OCI-LY7 (cell line): ENCODE data around the gene ARL3. TPM values are rescaled to one million over a fixed set of nuclear protein-coding genes. Genes with fewer than 3 reads are reported as not detected.

Experiments
- BruUV-seq: library from RNA; stranded (reverse); fragments of 400-500 nt; replicated peaks from 2 replicates; lab custom pipeline; 2021; lab: Mats Ljungman, UMichigan
- CTCF ChIA-PET: fragments of 300-600 bp; sonication (Branson Sonifier 250); formaldehyde crosslinking; loops from one replicate; lab custom pipeline; 2022; ENCODE audit warnings: antibody characterized with exemption; ENCODE audit not compliant: unreplicated experiment; lab: Charles Lee
- POLR2A ChIA-PET: fragments of 300-600 bp; sonication (Branson Sonifier 250); formaldehyde crosslinking; loops from one replicate; lab custom pipeline; 2022; ENCODE audit warnings: antibody characterized with exemption; lab: Charles Lee
- DNase-seq: peaks from one replicate; pipeline ENCODE4 v3.0.0-alpha.2; 2015; ENCODE audit warnings: low spot score
- H2AFZ ChIP-seq: fragments of 200-600 bp; sonication (generic), shearing (Covaris generic); 2 replicates; pipeline ENCODE4 v1.6.1; 2014; ENCODE audit warnings: mild to moderate bottlenecking, antibody characterized with exemption, low read length, moderate library complexity
- H3K27ac ChIP-seq: fragments of 200-600 bp; sonication (generic); 2 replicates; pipeline ENCODE4 v1.5.1; 2014; ENCODE audit warnings: mixed run types, low read depth, mild to moderate bottlenecking, moderate library complexity, low read length, inconsistent platforms; ENCODE audit not compliant: poor library complexity, severe bottlenecking
- H3K36me3 ChIP-seq: fragments of 200-600 bp; sonication (generic); 2 replicates; pipeline ENCODE4 v1.6.1; 2014; ENCODE audit warnings: mild to moderate bottlenecking, antibody characterized with exemption, low read length, moderate library complexity, mixed read lengths; ENCODE audit not compliant: insufficient read depth
- H3K4me1 ChIP-seq: fragments of 200-600 bp; sonication (generic); 2 replicates; pipeline ENCODE4 v1.5.1; 2014; ENCODE audit warnings: mild to moderate bottlenecking, low read length; ENCODE audit not compliant: insufficient read depth, poor library complexity, severe bottlenecking
- H3K4me2 ChIP-seq: fragments of 200-600 bp; sonication (generic); 2 replicates; pipeline ENCODE4 v1.6.1; 2014; ENCODE audit warnings: mild to moderate bottlenecking, low read length
- H3K4me3 ChIP-seq: fragments of 200-600 bp; sonication (generic); 2 replicates; pipeline ENCODE4 v1.5.1; 2014; ENCODE audit warnings: mild to moderate bottlenecking, low read depth, low read length; ENCODE audit not compliant: poor library complexity, severe bottlenecking
- H3K79me2 ChIP-seq: fragments of 200-600 bp; sonication (generic); 2 replicates; pipeline ENCODE4 v1.6.1; 2016; ENCODE audit warnings: low read depth, mild to moderate bottlenecking, low read length, moderate library complexity, mixed read lengths; ENCODE audit not compliant: insufficient read depth
- H3K9me2 ChIP-seq: fragments of 200-600 bp; sonication (generic); 2 replicates; pipeline ENCODE4 v1.6.1; 2016; ENCODE audit warnings: mild to moderate bottlenecking, low read length, mixed read lengths; ENCODE audit not compliant: insufficient read depth
- H3K9me3 ChIP-seq: fragments of 200-600 bp; sonication (generic); 2 replicates; pipeline ENCODE4 v1.6.1; 2014; ENCODE audit warnings: mild to moderate bottlenecking, mixed run types, low read length, mixed read lengths
- H4K20me1 ChIP-seq: fragments of 200-600 bp; sonication (generic); 2 replicates; pipeline ENCODE4 v1.6.1; 2014; ENCODE audit warnings: mild to moderate bottlenecking, antibody characterized with exemption, low read length, moderate library complexity, mixed read lengths; ENCODE audit not compliant: insufficient read depth
- CTCF ChIP-seq: fragments of 200-600 bp; sonication (generic); conservative IDR thresholded peaks from 2 replicates; pipeline ENCODE4 v1.5.1; 2014; ENCODE audit warnings: mild to moderate bottlenecking, antibody characterized with exemption, low read length, moderate library complexity, mixed read lengths
- EZH2phosphoT487 ChIP-seq: fragments of 200-600 bp; sonication (generic); IDR thresholded peaks from 2 replicates; pipeline ENCODE4 v1.6.1; 2018; ENCODE audit warnings: low read depth, borderline replicate concordance, mild to moderate bottlenecking, mixed run types, antibody characterized with exemption, low read length, moderate library complexity, mixed read lengths
- intact Hi-C: fragments of 100-400 bp; cut with micrococcal nuclease; formaldehyde crosslinking; loops from one replicate; pipeline ENCODE4 v1.10.0; 2022; ENCODE audit not compliant: unreplicated experiment
- total RNA-seq, 2 experiments: library from RNA; depleted of rRNA in 1 of 2; stranded (reverse); fragments of >200 nt in 1 of 2; shearing (Covaris generic) in 1 of 2; gene quantifications; 2 replicates each; pipeline ENCODE4 v1.2.3, GENCODE V29; 2014 to 2022

ARL3 gene
- total RNA-seq, 2 experiments from 2014 or later: 7.3 to 11.7 TPM

GRCh38 chr10:102651455-102652169, 62.6 kb downstream of the ARL3 start:
- H3K79me2 ChIP-seq: peaks cover 80% of the 10 kb centered on the region
- TF ChIP-seq CTCF: no peak
- TF ChIP-seq EZH2phosphoT487: no peak
- H3K36me3 ChIP-seq: peaks cover 67% of the 10 kb centered on the region
- DNase-seq: no peak
- intact Hi-C loops: loop anchor here (1.0 kb wide), 1 partner anchor 10 kb away; no protein-coding TSS in a partner anchor
- 0 out of 2 replicates have a peak, but pooled peaks cover 4% of the 10 kb centered on the region for H4K20me1 ChIP-seq
- H3K27ac ChIP-seq: peak overlapping the region; percentile 95
- CTCF ChIA-PET: interaction anchor here (0.6 to 2.1 kb wide), 2 partner anchors 9 to 355 kb away, joined by 4 to 7 read pairs; no protein-coding TSS in a partner anchor
- H3K4me1 ChIP-seq: peaks cover 73% of the 10 kb centered on the region
- no TSS peak for BruUV-seq
- peak overlapping the region; percentile 84 for H3K4me3 ChIP-seq
- H2AFZ ChIP-seq: no peak overlapping the region
- H3K9me2 ChIP-seq: no peaks in the 10 kb centered on the region
- POLR2A ChIA-PET: interaction anchor here (0.6 to 2.1 kb wide), 5 partner anchors 9 to 63 kb away, joined by 3 to 6 read pairs (median 4); partner anchors contain the start of genes ARL3 and SFXN2
- peak overlapping the region; percentile 82 for H3K4me2 ChIP-seq
- no peaks in the 10 kb centered on the region for H3K9me3 ChIP-seq

DNA sequence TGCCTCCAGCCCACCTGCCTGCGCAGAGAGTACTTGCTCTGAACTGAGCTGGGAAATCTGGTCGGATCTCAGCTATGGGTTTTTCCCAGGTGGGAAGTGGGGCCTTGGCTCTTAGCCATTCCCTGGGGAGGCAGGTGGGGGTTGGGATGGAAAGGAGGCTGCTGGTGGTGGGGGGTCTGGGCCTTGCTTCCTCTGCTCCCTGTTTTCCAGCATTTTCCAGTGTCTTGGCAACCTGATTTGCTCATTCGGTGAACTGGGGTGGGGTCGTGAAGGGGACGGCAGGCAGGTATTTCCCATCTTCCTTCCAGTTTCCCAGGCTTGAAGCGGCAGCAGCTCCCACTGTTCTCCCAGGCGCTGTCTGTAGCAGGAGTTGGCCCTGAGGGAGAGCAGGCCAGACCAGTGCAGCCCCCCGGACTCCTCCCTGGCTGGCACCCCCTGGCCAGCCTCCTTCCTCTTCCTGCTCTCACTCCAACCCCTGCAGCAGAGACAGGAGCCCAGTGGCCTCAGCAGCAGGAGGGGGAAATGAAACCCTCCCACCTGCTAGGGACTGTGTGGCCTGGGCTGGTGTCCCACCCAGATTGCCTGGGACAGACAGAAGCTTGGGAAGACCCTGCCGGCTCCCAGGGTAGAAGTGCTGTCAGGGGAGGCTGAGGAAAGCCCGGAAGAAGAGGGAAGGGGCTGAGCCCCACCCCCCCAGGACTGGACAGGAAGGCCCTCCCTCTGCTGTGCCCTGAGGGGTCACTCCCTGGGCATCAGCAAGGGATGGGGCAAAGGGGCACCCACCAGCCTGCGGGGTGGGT, 63.3 kb downstream of the ARL3 start:
- H3K27ac ChIP-seq: peak overlapping the region; percentile 95
- CTCF ChIA-PET: interaction anchor here (0.5 to 2.1 kb wide), 3 partner anchors 7 to 354 kb away, joined by 3 to 7 read pairs (median 4); no protein-coding TSS in a partner anchor
- peaks cover 87% of the 10 kb centered on the region for H3K79me2 ChIP-seq
- H2AFZ ChIP-seq: no peak overlapping the region
- TF ChIP-seq EZH2phosphoT487 (no peak), CTCF (no peak)
- 0 out of 2 replicates have a peak, but pooled peaks cover 4% of the 10 kb centered on the region for H4K20me1 ChIP-seq
- peaks cover 65% of the 10 kb centered on the region for H3K36me3 ChIP-seq
- H3K4me3 ChIP-seq: peak overlapping the region; percentile 84
- peak; percentile 66 for DNase-seq
- BruUV-seq: no TSS peak
- POLR2A ChIA-PET: interaction anchor here (0.6 to 2.7 kb wide), 7 partner anchors 10 to 63 kb away, joined by 3 to 17 read pairs (median 5); partner anchors contain the start of genes ARL3 and SFXN2
- peaks cover 73% of the 10 kb centered on the region for H3K4me1 ChIP-seq
- no peaks in the 10 kb centered on the region for H3K9me2 ChIP-seq
- intact Hi-C loops: no loop called here
- H3K9me3 ChIP-seq: no peaks in the 10 kb centered on the region
- peak overlapping the region; percentile 82 for H3K4me2 ChIP-seq
